ENCODE results near the gene LCN10.
"Not testable (repeated sequence)": the region's sequence is repeated elsewhere in the genome, so short reads cannot be mapped to it uniquely, and the experiment has no call there.

The LCN10 gene

DNA sequence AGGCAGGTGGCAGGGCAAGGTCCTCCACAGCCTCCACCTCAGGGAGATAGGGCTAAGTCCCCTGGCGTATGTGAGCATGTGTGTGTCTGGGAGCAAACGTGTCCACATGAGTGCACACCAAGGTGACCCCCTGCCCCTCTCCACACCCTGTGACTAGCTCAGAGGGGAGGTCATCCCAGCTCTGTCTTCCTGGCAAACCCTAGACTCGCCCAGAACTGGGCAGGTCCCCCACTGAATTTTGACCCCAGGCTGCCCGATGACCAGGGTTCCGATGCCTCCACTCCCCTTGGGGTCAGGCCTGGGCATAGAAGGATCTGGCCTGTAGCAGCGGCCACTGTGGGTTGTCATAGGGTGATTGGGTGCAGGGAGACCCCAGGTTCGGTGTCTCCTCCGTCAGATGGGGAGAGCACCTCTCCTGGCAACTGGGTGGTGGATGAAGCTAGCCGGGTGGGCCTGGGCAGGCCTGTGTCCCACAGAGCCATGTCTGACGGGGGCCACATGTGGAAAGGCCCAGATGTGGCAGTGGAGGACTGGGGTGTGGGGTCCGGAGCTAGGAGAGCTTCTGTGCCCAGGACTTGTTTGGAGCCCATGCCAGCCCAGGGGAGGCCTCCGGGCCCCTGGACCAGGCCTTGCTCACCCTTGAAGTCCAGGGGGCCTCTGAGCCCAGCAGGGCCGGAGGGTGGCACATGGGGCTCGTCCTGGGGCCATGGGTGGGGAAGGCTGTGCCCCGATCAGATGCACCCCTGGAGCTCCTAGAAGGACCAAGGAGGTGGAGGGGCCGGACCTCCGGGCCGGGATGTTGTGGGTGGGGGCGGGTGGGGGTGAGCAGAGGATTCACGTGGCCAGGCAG is 24.2 kb downstream of the LCN10 start:
- no peak for DNase-seq

DNA sequence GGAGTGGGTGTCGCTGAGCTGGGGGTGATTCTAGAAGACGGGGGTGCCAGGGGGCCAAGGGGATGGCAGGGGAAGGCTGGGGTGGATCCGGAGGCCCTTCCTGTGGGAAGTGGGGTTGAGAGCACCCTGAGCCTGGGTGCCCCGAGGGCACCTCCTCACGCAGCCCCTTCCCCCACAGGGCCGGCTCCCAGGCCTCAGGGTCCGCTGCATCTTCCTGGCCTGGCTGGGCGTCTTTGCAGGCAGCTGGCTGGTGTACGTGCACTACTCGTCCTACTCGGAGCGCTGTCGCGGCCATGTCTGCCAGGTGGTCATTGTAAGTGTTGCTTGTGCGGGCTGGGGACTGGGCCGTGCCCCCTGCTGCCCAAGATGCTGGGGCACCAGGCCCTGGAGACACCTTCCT is 25.3 kb downstream of the LCN10 start:
- no peak for DNase-seq

DNA sequence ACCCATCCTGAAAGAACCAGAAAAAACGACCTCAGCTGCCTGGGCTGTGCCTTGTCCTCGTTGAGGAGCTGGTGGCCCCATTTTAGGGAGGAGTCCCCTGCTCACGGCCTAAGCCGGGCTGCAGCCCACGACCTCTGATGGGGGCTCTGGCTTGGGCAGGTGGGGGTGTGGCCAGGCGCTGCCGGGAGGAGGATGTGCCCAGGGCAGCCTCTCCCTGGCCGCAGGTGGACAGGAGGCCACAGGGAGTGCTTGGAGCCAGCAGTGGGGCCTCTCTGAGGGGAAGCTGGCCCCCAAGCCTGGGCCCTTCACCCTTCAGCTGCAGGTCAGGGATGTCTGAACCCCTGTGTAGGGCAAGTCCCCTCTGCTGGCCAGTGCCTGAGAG is 27.9 kb downstream of the LCN10 start:
- no peak for DNase-seq

DNA sequence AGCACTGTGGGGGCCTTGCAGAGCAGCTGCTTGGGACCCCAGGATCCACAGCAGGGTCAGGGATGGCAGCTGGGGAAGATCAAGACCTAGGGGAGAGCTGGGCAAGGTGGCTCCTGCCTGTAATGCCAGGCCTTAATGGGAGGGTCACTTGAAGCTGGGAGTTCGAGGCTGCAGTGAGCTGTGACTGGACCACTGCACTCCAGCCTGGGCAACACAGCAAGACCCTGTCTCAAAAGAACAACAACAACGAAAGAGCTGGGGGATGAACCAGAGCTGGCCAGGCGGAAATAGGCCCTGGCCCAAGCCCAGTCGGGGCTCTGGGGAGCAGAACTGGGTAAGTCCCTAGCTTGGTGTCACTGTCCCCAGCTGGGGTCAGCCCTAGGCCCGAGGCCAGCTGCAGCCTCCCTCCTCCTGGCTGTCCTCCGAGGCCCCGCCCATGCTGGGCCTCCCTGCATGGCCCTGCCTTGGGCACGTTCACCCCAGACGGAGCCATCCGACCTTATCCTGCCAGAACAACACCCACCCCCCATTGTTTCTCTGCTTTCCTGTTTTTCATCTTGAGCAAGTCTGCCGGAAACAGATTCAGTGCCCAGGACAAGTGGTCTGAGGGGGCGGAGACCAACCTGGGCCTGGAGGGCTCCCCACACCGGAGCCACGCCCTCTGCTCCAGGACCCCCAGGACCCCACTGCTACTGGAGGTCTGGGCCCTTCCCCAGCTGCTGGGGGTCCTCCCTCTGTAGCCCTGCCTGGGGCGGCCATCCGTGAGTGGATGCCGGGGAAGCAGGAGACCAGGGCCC is 28.4 kb downstream of the LCN10 start:
- DNase-seq: no peak

DNA sequence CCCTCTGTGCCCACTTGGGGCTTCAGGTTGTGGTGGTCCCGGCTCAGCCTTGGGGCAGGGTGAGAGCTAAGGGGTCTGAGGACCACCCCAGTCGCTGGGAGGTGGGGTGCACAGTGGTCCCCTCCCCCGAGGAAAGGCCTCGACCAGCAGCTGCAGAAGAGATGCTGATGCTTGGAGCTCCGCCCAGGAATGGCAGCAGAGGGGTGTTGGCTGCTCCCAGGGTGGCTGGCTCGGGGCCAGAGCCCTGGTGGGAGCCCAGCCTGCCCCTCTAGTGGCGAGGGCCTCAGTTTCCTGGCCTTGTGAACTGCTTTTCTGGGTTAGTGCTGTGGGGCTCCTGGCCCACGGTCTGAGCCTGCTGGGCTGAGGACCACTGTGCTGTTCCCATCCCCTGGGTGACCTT is 29.2 kb downstream of the LCN10 start:
- DNase-seq: no peak

DNA sequence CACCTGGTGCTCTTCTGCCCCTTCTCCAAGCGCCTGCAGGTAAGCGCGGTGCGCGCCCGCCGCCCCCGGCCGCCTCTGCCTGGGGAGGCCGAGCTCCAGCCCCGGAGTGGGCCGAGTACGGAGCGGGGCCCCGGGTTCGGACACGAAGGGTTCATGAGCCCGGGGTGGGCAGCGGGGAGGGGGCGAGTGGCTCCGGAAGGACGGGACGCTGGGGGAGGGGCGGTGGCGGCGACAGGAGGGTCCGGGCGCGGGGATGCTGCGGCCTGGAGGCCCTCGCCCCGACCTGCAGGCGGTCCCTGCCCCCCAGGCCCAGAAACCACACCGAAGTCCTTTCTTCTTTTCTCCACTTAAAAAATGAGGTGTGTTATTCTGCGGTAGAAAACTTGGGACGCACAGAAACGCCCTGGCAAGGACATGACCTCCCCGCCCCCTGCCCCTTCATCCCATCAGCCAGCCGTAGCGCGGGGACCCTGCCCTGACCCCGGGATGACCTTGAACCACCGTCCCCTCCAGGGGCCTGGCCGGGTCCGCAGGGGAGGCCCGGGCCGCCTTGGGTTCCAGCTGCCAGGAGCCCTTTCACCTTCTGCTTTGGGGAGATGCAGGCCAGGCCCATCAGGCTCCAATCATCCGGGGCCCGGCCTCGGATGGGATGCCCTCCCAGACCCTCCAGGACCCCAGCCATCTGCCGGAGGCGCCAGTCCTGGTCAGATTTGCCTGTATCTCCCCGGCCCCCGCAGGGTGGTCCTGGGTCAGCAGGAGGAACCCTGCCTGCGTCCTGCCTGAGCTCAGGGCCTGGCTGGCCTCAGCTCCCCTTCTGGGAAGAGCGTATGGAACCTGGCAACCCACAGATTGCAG is 29.8 kb downstream of the LCN10 start:
- DNase-seq: no peak

DNA sequence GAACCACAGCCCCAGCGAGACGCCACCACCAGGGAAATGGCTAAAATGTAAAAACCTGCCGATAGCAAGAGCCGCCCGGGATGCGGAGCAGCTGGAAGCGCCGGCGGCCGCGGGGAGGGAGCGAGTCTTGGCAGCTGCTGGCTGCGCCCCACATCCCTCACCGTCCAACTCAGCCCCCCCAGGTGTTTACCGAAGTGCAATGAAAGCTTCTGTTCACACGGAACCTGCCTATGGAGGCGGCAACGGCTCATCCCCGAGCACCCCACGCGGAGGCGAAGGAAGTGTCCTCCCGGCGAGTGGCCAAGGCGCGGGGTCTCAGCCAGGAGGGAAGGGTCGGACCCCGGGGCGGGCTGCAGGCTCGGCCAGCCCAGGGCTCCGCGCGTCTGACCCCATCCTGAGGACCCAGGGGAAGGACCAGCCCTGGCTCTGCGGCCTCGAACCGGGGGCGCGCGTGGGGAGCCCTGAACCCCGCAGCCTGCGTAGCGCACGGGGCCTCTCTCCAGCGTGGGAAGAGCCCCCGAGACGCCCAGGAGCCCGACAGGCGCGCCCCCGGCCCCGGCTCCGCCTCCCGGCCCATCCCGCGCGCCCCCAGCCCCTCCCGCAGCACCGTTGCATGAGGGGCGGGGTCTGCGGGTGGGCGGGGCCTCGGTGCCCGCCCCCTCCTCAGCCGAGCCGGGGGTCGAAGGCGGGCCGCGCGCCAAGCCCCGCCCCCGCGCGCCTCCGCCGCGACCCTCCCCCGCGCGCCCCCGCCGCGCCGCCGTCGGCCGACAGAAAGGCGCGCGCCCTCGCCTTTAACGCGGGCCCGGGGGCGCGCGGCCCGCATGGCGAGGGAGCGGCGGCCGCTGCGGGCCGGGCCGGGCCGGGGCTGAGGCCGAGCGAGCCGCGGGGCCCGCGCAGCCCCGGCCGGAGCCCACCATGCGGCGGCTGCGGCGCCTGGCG is 30.7 kb downstream of the LCN10 start, which contains the start of gene DIPK1B:
Gene DIPK1B (plus strand): TSS at position 822 of the 939 bp plus-strand sequence. CDS start 94 bp downstream, at position 916.
- no peak for DNase-seq

DNA sequence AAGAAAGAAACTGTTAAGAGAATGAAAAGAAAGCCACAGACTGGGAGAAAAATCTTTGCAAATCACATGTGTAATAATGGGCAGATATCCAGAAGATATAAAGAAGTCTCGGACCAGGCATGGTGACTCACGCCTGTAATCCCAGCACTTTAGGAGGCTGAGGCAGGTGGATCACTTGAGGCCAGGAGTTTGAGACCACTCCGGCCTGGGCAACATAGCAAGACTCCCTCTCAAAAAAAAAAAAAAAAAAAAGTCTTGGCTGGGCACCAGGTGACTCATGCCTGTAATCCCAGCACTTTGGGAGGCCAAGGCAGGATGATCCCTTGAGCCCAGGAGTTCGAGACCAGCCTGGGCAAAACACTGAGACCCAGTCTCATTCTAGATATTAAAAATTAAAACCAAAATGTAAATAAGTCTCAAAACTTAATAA is 31.5 kb downstream of the LCN10 start:
- DNase-seq: not testable (repeated sequence)

DNA sequence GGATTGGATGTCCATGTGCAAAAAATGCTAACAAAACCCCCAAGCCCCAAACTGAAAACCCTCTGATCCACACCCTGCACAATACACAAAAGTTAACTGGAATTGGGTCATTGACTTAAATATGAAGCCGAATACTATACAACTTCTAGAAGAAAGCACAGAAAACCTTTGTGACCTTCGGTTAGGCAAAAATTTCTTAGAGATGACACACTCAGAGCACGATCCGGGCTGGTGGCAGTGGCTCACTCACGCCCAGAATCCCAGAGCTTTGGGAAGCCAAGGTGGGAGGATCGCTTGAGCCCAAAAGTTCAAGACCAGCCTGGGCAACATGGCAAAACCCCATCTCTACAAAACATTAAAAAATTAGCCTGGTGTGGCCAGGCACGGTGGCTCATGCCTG is 32.2 kb downstream of the LCN10 start:
- DNase-seq: no peak

DNA sequence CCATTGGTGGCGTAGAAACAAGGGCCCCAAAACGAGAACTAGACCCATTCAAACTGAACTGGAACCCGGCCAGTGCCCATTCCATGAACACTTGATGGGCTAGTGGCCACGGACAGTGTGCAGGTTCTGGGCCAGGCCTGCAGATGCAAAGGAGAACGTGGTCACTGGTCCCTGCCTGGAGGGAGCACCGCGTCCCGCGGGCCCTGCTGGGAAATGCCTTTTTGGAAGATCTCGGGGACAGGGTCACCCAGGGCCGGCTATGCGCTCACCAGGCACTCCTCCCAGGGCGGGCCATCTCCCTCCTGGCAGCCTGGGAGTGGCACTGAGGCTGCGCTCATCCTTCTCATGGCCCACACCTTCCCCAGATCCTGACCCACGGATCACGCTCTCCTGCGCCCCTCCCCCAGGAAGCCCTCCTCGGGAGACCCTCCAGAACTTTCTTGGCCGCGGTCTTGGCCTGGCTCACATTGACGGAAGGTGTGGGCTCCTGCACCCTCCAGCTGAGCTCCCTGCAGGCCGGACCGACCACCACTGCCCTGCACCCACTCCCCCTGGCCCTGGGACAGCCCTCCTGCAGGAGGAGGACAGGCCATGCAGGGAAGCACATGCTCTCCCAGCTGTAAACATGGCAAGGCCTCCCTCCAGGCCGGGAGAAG is 33.2 kb downstream of the LCN10 start:
- no peak for DNase-seq

DNA sequence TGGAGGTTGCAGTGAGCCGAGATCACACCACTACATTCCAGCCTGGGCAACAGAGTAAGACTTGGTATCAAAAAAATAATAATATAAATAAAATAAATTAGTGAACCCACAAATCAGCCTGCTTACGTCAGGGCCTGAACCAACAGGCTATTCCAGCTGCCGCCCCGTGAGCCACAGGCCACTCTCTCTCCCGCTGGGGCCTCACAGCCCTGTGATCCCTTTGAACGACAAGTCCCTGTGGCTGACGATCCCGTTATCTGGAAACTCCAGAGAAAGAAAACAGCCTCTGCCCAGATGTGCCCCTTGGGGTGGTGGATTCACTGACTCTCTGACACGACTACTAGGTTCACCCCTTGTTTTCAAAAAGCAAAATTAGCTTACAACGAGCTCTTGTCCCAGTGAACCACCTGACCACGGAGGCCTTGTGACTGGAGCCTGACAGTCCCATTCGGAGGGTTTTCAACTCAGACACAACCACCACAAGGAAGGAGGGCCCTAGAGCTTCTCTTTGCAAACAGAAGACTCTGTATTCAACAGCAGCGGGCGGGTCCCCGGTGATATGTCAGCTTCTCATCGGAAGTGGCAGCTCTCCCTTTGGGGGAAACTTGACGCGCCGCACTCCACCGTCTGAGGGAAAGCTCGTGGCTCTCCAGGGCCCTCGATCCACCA is 34.8 kb downstream of the LCN10 start:
- DNase-seq: no peak

DNA sequence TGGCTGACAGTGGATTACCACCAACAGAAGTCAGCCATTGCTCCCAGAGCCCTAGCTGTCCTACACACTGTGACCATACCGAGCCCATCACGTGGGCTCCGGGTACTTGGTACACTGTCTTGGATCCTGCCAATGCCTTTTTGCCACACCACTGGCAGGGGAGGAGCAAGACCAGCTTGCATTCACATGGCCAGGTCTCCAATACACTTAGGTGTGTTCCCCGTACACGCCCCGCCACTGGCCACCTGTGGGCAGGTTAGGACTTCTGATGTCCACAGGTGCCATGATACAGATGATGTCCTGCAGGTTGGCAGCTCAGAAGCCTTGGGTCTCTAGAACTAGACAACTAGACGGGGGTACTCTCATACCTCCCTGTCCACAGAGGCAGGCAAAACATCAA is 35.7 kb downstream of the LCN10 start:
- DNase-seq: no peak

DNA sequence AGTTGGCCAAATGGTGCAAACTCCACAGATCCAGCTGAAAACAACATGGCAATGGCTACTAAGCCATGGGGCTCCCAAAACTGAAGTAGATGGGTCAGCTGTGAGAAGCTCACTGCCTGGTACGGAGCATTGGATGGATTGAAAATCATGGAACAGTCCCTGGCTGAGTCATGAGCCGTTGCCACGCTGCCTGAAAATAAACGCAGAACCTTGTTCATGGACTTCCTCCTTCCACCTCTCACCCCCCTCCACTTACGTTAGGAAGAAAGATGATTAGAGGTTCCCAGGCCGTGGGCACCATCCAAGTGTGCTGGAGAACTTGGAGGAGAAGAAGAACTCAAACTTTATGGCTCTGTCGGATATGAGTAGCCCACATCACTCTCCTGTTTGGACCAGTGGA is 37.2 kb downstream of the LCN10 start:
- no peak for DNase-seq

DNA sequence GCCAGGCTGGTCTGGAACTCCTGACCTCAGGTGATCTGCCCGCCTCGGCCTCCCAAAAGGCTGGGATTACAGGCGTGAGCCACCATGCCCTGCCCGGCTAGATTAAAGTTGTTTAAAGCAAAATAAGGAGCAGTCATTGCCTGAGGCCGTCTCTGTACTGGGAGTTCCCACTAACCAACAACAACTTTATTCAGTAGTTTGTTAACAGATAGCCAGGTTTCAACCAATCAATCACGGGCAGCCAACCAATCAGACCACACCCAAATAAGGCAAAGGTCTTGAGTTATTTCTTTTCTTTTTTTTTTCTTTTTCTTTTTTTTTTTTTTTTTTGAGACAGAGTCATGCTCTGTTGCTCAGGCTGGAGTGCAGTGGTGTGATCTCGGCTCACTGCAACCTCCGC is 38.0 kb downstream of the LCN10 start:
- not testable (repeated sequence) for DNase-seq

DNA sequence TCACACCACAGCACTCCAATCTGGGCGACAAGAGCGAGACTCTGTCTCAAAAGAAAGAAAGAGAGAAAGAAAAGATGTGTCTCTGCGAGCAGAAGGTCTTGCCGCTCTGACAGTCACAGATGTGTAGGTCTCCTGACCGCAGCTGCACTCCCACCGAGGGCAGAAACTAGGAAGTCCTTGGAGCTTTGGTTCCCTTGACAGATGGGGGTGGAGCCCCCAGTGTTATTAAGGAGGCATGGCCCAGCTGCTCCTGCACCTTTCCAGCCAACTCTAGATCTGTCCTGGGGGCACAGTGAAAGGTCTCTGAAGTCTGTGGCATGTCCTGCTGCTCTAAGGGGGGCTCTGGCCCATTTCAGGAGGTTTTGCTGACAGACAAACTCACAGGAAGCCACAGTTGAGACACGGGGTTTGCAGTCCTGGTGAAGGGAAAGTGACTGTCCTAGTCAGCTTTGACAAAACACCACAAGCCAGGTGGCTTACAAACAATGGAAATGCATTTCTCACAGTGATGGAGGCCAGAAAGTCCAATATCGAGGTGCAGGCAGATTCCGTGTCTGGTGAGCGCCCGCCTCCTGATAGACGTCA is 39.4 kb downstream of the LCN10 start:
- no peak for DNase-seq

DNA sequence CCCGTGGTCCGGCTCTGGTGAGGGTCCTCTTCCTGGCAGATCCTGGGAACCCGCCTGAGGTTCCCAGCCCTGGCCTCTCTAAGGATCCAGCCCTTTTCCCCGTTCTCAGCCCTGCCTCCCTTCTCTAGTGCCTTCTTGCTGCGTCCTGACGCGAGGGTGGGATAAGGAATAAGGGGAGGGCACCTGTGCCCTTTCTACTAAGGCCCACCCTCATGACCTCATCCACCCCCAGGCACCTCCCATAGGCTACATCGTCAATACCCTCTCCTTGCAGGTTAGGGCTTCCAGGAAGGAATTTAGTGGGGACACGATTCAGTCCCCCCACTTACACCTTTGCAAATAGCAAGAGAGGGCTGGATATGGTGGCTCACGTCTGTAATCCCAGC is 41.1 kb downstream of the LCN10 start:
- DNase-seq: no peak

DNA sequence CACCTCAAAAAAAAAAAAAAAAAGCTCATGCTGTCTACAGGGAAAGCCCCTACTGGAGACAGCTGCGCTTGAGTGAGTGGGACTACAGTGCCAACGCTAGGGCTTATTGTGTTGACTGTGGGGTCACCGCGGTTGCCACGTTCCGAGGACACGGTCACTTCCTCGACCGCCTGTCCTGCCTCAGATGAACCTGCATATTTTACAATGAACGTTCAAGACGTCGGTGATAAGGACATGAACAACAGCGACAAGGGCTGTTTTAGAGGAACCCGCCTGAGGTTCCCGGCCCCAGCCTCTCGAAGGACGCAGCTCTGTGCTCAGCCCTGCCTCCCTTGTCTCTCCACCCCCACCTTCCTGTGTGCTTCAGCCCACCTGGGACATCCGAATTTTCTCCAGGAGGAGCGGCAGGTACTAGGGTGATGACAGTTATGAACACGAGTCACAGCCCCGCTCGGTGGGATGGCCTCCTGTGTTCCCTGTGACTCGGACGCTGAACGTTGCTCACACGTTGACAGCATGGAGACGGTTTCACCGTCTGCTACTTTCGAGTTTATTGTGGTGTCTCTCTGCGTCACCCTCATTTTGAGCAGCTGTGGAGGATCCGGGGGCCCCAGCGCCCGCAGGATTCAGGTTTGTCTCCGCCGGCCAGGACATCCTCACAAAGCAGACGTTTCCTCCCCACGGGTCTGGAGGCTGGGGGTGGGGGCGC is 41.6 kb downstream of the LCN10 start:
- no peak for DNase-seq

DNA sequence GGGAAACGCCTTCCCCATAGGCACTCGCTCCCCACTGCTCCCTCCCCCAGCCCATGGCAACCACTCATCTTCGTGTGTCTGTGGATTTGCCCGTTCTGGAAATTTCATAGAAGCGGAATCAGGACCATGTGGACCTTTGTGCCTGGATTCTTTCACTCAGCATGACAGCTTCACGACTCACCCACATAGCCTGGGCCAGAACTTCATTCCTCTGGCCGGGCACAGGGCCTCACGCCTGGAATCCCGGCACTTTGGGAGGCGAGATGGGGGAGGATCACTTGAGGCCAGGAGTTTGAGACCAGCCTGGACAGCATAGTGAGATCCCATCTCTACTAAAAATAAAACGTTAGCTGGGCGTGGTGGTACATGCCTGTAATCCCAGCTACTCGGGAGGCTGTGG is 42.4 kb downstream of the LCN10 start:
- DNase-seq: no peak

DNA sequence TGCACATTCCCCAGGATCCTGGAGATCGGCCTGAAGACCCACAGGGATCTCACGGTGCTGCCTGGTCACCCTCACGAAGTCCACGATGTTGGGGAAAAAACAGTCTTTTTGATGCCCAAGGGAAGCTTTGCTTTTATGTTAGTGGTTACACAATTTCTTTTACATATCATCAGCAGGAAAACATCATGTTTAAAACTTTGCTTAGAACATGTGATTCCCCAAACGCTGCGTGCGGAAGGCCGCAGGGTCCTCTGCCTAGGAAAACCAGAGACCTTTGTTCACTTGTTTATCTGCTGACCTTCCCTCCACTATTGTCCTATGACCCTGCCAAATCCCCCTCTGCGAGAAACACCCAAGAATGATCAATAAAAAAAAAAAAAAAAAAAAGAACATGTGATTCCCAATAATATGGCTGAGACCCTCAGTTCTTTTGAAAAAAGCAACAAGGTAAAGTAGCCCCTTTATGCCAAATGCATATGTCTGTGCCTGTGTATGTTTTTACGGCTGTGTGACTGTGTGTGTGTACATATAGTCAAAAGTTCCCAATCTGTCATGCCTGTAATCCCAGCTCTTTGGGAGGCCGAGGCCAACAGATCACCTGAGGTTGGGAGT is 44.0 kb downstream of the LCN10 start:
- DNase-seq: no peak
